ENCODE results near the gene OPA1. TPM values are rescaled to one million over a fixed set of nuclear protein-coding genes. Genes with fewer than 3 reads are reported as not detected.

OPA1 gene
- total RNA-seq, 1 donor from 2014 or later, result 54.6 TPM

DNA sequence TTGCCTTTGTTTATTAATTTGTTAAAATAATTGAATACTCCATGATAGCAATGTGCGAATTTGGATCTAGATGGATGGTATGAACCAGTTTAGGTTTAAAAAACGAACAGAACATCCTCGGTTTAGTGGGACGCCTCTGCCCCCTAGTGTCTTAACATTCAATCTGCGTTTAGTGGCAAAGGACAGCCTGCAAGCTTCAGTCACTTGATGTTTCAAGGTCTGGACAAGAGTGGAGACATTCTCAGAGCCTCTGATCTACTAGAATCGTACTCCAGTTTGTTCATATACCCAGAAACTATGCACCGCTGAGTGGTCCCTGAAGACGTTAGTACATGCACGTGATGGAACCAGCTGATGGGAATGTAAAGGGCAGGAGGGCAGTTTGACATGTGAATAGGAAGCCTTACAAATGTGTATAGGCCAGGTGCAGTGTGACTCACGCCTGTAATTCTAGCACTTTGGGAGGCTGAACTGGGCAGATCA, 20.5 kb upstream of the OPA1 start:
- no peak overlapping the region for H3K27ac Mint-ChIP-seq (ENCODE audit: unreplicated experiment)
- H3K36me3 Mint-ChIP-seq (ENCODE audit: low read depth), result no peaks in the 10 kb centered on the region

DNA sequence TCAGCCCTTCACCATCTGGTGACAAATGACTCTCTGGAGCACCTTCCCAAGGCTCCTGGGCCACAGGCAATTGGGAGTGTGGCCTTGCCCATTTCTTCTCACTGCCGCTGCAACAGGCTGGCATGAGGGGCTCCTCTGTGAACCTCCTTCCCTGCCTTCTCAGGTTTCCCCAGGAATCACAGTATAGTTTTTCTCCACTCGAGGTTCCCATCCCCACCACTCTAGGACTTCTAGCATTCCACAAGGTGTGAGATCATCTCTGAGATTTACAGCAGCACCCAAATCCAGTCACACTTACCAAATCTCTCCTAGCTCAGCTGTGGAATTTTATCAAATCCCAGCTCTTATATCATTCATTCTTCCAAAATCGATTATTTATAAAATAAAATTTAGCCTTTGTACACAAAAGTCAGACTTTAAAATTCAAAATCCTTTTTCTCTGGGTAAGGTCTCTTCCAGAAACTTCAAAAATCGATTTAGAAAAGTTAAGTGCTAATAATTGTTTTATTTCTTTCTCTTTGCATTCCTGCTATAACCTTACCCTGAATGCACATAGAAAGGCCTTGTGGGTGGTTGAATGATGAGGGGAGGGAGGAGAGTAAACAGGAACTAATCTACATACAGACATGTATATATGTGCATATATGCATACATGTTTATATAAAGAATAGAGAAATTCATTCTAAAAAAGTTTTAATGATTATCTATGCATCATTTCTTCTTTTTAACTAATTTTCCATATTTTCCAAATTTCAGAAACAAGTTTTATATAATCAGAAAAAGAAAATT, 19.4 kb upstream of the OPA1 start:
- Mint-ChIP-seq H3K27ac (ENCODE audit: unreplicated experiment) (no peak overlapping the region), H3K4me3 (ENCODE audit: unreplicated experiment) (no peak overlapping the region), H3K4me1 (ENCODE audit: low read depth) (no peaks in the 10 kb centered on the region), H3K36me3 (ENCODE audit: low read depth) (no peaks in the 10 kb centered on the region), H3K27me3 (ENCODE audit: low read depth) (peaks cover 8% of the 10 kb centered on the region), H3K9me3 (ENCODE audit: low read depth) (no peaks in the 10 kb centered on the region)
- DNase-seq (ENCODE audit: low spot score), result no peak
- TF ChIP-seq, protein P1, sequence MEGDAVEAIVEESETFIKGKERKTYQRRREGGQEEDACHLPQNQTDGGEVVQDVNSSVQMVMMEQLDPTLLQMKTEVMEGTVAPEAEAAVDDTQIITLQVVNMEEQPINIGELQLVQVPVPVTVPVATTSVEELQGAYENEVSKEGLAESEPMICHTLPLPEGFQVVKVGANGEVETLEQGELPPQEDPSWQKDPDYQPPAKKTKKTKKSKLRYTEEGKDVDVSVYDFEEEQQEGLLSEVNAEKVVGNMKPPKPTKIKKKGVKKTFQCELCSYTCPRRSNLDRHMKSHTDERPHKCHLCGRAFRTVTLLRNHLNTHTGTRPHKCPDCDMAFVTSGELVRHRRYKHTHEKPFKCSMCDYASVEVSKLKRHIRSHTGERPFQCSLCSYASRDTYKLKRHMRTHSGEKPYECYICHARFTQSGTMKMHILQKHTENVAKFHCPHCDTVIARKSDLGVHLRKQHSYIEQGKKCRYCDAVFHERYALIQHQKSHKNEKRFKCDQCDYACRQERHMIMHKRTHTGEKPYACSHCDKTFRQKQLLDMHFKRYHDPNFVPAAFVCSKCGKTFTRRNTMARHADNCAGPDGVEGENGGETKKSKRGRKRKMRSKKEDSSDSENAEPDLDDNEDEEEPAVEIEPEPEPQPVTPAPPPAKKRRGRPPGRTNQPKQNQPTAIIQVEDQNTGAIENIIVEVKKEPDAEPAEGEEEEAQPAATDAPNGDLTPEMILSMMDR (IDR thresholded peaks at IDR 0.05), result no peak

More for the DNA sequence above, 20.5 kb upstream of the OPA1 start:
- no peaks in the 10 kb centered on the region for H3K4me1 Mint-ChIP-seq (ENCODE audit: low read depth)
- peaks cover 12% of the 10 kb centered on the region for H3K27me3 Mint-ChIP-seq (ENCODE audit: low read depth)
- DNase-seq (ENCODE audit: low spot score), result no peak
- no peak overlapping the region for H3K4me3 Mint-ChIP-seq (ENCODE audit: unreplicated experiment)
- no peaks in the 10 kb centered on the region for H3K9me3 Mint-ChIP-seq (ENCODE audit: low read depth)
- TF ChIP-seq, protein P1 (IDR thresholded peaks at IDR 0.05), result peak; percentile 95

DNA sequence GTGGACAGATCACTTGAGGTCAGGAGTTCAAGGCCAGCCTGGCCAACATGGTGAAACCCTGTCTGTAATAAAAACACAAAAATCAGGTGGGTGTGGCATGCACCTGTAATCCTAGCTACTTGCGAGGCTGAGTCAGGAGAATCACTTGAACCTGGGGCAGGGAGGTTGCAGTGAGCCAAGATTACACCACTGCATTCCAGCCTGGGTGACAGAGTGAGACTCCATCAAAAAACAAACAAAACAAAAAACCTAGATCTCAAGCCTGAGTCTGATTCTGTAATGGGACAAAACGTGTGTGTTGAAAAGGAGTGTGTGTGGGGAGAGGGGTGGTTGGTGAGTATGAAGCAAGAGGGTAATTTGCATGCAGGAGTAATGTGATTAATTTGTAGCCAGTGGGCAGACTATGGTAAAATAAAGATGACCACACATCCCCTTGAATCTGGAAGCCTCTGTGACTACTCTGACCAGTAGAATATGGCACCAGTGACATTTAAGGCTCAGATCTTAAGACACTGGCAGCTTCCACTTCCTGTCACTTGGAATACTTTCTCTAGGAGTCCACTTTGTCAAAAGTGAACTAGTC, 18.4 kb upstream of the OPA1 start:
- Mint-ChIP-seq H3K27me3 (ENCODE audit: low read depth) (peaks cover 5% of the 10 kb centered on the region), H3K4me3 (ENCODE audit: unreplicated experiment) (no peak overlapping the region), H3K9me3 (ENCODE audit: low read depth) (no peaks in the 10 kb centered on the region), H3K27ac (ENCODE audit: unreplicated experiment) (no peak overlapping the region), H3K4me1 (ENCODE audit: low read depth) (no peaks in the 10 kb centered on the region), H3K36me3 (ENCODE audit: low read depth) (no peaks in the 10 kb centered on the region)
- TF ChIP-seq, protein P1 (IDR thresholded peaks at IDR 0.05), result no peak
- DNase-seq (ENCODE audit: low spot score), result no peak

DNA sequence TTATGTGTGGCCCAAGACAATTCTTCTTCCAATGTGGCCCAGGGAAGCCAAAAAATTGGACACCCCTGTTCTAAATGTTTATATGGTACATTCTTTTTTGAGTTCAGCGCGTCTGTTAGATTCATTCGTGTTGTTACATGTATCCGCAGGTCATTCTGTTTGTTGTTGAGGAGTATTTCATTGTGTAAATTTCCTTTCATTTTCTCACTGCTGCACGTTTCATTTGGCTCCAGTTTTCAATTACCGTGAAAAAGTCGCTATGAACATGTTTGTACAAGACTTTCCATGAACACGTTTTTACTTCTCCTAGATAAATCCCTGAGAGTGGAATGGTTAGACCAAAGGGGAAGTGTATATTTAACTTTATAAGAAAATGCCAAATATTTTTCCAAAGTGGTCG, 7.5 kb upstream of the OPA1 start:
- peaks cover 3% of the 10 kb centered on the region for H3K4me1 Mint-ChIP-seq (ENCODE audit: low read depth)
- DNase-seq (ENCODE audit: low spot score), result no peak
- H3K4me3 Mint-ChIP-seq (ENCODE audit: unreplicated experiment), result no peak overlapping the region
- H3K27me3 Mint-ChIP-seq (ENCODE audit: low read depth), result no peaks in the 10 kb centered on the region
- no peaks in the 10 kb centered on the region for H3K9me3 Mint-ChIP-seq (ENCODE audit: low read depth)
- H3K36me3 Mint-ChIP-seq (ENCODE audit: low read depth), result no peaks in the 10 kb centered on the region
- H3K27ac Mint-ChIP-seq (ENCODE audit: unreplicated experiment), result no peak overlapping the region
- TF ChIP-seq, protein P1 (IDR thresholded peaks at IDR 0.05), result no peak

DNA sequence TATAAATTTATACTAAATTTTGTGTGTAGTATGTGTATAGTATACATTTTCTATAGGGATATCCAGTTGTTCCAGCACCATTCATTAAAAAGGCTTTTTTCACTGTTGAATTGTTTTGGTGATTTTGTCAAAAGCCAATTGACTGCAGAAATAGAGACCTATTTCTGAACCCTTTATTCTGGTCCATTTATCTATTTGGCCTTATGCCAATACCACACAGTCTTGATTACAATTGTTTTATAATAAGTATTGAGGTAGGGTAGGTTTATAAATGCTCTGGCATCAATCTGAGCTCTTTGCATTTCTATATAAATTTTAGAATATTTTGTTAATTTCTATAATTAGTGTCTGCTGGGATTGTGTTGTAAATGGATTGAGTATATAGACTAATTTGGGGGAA, 6.5 kb upstream of the OPA1 start:
- no peaks in the 10 kb centered on the region for H3K27me3 Mint-ChIP-seq (ENCODE audit: low read depth)
- no peaks in the 10 kb centered on the region for H3K9me3 Mint-ChIP-seq (ENCODE audit: low read depth)
- TF ChIP-seq, protein P1 (IDR thresholded peaks at IDR 0.05), result no peak
- H3K36me3 Mint-ChIP-seq (ENCODE audit: low read depth), result no peaks in the 10 kb centered on the region
- no peak for DNase-seq (ENCODE audit: low spot score)
- no peak overlapping the region for H3K27ac Mint-ChIP-seq (ENCODE audit: unreplicated experiment)
- peaks cover 3% of the 10 kb centered on the region for H3K4me1 Mint-ChIP-seq (ENCODE audit: low read depth)
- H3K4me3 Mint-ChIP-seq (ENCODE audit: unreplicated experiment), result no peak overlapping the region
